GM23338 (cell line): Measurements from ENCODE around the gene RALY. TPM values are rescaled to one million over a fixed set of nuclear protein-coding genes. Genes with fewer than 3 reads are reported as not detected.

Source experiments
- CREB1 ChIP-seq: fragments of 250-450 bp; sonication (Bioruptor Pico); IDR thresholded peaks from 2 replicates; pipeline ENCODE4 v1.5.0; 2020; ENCODE audit warnings: low read depth, mild to moderate bottlenecking, moderate library complexity
- CTCF ChIP-seq, 2 experiments: fragments of 200-600 bp in 1 of 2; sonication (generic) in 1 of 2; conservative IDR thresholded peaks; 2 replicates each; pipeline versions ENCODE4 v1.5.1 to v1.6.1; 2016 to 2017; ENCODE audit warnings: antibody characterized with exemption in 2 of 2, low read depth in 2 of 2, mild to moderate bottlenecking in 2 of 2, moderate library complexity in 1 of 2
- EZH2 ChIP-seq: fragments of 200-600 bp; sonication (generic); IDR thresholded peaks from one replicate; pipeline ENCODE4 v1.8.0; 2017; ENCODE audit warnings: antibody characterized with exemption, mild to moderate bottlenecking, low read depth; ENCODE audit not compliant: unreplicated experiment
- EZH2phosphoT487 ChIP-seq: fragments of 200-600 bp; sonication (generic); IDR thresholded peaks from one replicate; pipeline ENCODE4 v1.8.1; 2018; ENCODE audit warnings: antibody characterized with exemption; ENCODE audit not compliant: unreplicated experiment
- POLR2AphosphoS5 ChIP-seq: IDR thresholded peaks from 2 replicates; pipeline ENCODE4 v1.6.1; 2016; ENCODE audit warnings: antibody characterized with exemption, low read depth
- REST ChIP-seq: IDR thresholded peaks from one replicate; pipeline ENCODE4 v1.6.1; 2018; ENCODE audit warnings: antibody characterized with exemption; ENCODE audit not compliant: unreplicated experiment
- ZNF462 ChIP-seq: fragments of 250-450 bp; sonication (Bioruptor Pico); IDR thresholded peaks from 2 replicates; pipeline ENCODE4 v1.5.0; 2020; ENCODE audit warnings: mild to moderate bottlenecking, moderate library complexity
- polyA plus RNA-seq: library from polyadenylated mRNA; unstranded; fragments of >200 nt; fragmentation: Nextera tagmentation; extraction: Ambion mirVana; gene quantifications from 2 replicates; pipeline ENCODE4 v1.2.1, GENCODE V29; 2016
- total RNA-seq: library from RNA; depleted of rRNA; stranded (reverse); fragments of >200 nt; shearing (Covaris generic); gene quantifications from 2 replicates; pipeline ENCODE4 v1.2.3, GENCODE V29; 2014

The RALY gene
- total and polyA plus RNA-seq, 2 experiments from 2014 or later = 144 to 167 TPM

GRCh38 chr20:34004790-34005457 lies 11.2 kb downstream of the RALY start (continued):
- TF ChIP-seq ZNF462 (CRISPR knock-in tag) (no peak), REST (no peak), CTCF (conservative IDR thresholded peaks at IDR 0.05; ENCODE audit: low read depth in 2 of 2) (no peak), CREB1 (no peak), EZH2 (no peak), POLR2AphosphoS5 (no peak), EZH2phosphoT487 (no peak)
